Hepatocyte (in vitro differentiated cells): Measurements from ENCODE around the gene TTLL3.

ENCODE experiments used
- EZH2phosphoT487 ChIP-seq: fragments of 200-600 bp; sonication (generic); IDR thresholded peaks from one replicate; pipeline ENCODE4 v1.6.1; 2018; ENCODE audit warnings: antibody characterized with exemption, mild to moderate bottlenecking, low read depth, moderate library complexity; ENCODE audit not compliant: unreplicated experiment, severe bottlenecking
- TF ChIP-seq, protein P1 (sequence below): fragments of 200-600 bp; sonication (generic); IDR thresholded peaks from 2 replicates; pipeline ENCODE4 v1.5.1; 2016; ENCODE audit warnings: antibody characterized with exemption, mild to moderate bottlenecking; ENCODE audit not compliant: poor library complexity

DNA sequence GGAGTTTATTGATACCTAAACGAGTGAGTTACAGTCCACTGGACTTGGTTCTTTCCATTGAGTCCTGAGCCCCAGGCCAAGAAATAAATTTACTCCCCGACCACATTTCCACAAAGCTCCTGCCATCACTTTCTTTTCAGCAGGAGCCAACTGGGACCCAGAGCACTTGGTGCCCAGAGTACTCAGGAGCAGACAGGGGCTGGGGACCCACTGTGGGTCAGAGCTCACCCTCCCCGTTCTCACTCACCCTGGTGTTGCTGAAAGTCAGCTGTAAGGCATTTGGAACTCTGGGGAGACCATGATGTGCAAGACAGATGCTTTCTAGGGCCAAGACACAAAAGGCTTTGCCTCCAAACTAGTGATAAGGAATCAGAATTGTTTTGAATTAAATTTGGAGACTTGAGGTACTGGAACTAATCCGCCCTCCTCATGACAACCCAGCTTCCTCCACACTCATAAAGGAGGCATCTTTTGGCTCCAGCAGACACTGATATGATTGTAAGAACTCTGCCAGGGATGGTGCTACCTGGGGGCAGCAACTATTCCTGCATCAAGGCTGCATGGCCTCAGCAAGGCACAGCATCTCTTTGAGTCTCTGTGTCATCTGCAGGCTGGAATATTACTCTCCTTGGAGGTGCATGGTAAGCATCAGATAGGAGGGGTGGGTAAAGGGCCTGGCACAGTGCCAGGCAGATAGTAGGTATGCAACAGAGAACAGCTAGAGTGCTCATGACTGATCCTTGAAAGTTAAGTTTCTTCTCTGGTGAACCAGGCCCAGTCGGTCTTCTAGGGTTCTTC is 33.0 kb upstream of the TTLL3 start:
- TF ChIP-seq, protein P1, sequence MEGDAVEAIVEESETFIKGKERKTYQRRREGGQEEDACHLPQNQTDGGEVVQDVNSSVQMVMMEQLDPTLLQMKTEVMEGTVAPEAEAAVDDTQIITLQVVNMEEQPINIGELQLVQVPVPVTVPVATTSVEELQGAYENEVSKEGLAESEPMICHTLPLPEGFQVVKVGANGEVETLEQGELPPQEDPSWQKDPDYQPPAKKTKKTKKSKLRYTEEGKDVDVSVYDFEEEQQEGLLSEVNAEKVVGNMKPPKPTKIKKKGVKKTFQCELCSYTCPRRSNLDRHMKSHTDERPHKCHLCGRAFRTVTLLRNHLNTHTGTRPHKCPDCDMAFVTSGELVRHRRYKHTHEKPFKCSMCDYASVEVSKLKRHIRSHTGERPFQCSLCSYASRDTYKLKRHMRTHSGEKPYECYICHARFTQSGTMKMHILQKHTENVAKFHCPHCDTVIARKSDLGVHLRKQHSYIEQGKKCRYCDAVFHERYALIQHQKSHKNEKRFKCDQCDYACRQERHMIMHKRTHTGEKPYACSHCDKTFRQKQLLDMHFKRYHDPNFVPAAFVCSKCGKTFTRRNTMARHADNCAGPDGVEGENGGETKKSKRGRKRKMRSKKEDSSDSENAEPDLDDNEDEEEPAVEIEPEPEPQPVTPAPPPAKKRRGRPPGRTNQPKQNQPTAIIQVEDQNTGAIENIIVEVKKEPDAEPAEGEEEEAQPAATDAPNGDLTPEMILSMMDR: no peak
- TF ChIP-seq EZH2phosphoT487: no peak
